Suprapubic skin (tissue), 4 donors: ENCODE data around the gene NLRC5.

Source experiments
- CTCF ChIP-seq, 2 donors: fragments of 200-600 bp in 1 of 2; fragments of 450-650 bp in 1 of 2; sonication (generic) in 1 of 2; IDR thresholded peaks; one replicate each; pipeline ENCODE4 v1.5.1; 2016 to 2019; ENCODE audit warnings: antibody characterized with exemption in 2 of 2, mild to moderate bottlenecking in 1 of 2, moderate library complexity in 1 of 2
- POLR2A ChIP-seq, 2 donors: fragments of 450-650 bp; IDR thresholded peaks; one replicate each; pipeline ENCODE4 v1.6.1; 2017; ENCODE audit warnings: antibody characterized with exemption in 2 of 2, mild to moderate bottlenecking in 2 of 2, moderate library complexity in 2 of 2
- POLR2AphosphoS5 ChIP-seq, 3 donors: sonication (generic); formaldehyde crosslinking; IDR thresholded peaks; one replicate each; pipeline ENCODE4 v1.6.1; 2017; ENCODE audit warnings: antibody characterized with exemption in 3 of 3

- no peak for TF ChIP-seq POLR2AphosphoS5 (IDR thresholded peaks at IDR 0.05)
- TF ChIP-seq CTCF (IDR thresholded peaks at IDR 0.05), result no peak
- no peak for TF ChIP-seq POLR2A (IDR thresholded peaks at IDR 0.05)
Observed at GRCh38 chr16:57113664-57114063, 124.3 kb downstream of the NLRC5 start.
